Omental fat pad (tissue), 4 donors: Measurements from ENCODE around the gene SEMA4A. TPM values are rescaled to one million over a fixed set of nuclear protein-coding genes. Genes with fewer than 3 reads are reported as not detected.

Source experiments
- ATAC-seq: fragments of 150-250 bp; one replicate; pipeline ENCODE4 v1.9.1; 2016; ENCODE audit warnings: mild to moderate bottlenecking, moderate library complexity; ENCODE audit not compliant: low FRiP score
- DNase-seq: peaks from one replicate; pipeline ENCODE4 v3.0.0-alpha.2; 2019; ENCODE audit warnings: low spot score
- total RNA-seq, 4 donors: library from RNA; depleted of rRNA; stranded (reverse); fragments of >200 nt; gene quantifications; one replicate each; pipeline ENCODE4 v1.1.0, GENCODE V29; 2016
- TF ChIP-seq, protein P1 (sequence below), 3 donors: fragments of 450-650 bp; IDR thresholded peaks; one replicate each; pipeline ENCODE4 v1.5.1; 2016 to 2017; ENCODE audit warnings: antibody characterized with exemption in 3 of 3, mild to moderate bottlenecking in 3 of 3, moderate library complexity in 2 of 3

Gene SEMA4A
- total RNA-seq, 4 donors from 2014 or later: 4.1 to 99.1 (median 24.6) TPM

- no peak for ATAC-seq
- TF ChIP-seq, protein P1, sequence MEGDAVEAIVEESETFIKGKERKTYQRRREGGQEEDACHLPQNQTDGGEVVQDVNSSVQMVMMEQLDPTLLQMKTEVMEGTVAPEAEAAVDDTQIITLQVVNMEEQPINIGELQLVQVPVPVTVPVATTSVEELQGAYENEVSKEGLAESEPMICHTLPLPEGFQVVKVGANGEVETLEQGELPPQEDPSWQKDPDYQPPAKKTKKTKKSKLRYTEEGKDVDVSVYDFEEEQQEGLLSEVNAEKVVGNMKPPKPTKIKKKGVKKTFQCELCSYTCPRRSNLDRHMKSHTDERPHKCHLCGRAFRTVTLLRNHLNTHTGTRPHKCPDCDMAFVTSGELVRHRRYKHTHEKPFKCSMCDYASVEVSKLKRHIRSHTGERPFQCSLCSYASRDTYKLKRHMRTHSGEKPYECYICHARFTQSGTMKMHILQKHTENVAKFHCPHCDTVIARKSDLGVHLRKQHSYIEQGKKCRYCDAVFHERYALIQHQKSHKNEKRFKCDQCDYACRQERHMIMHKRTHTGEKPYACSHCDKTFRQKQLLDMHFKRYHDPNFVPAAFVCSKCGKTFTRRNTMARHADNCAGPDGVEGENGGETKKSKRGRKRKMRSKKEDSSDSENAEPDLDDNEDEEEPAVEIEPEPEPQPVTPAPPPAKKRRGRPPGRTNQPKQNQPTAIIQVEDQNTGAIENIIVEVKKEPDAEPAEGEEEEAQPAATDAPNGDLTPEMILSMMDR (IDR thresholded peaks at IDR 0.05): no peak
- DNase-seq: no peak
Observed at GRCh38 chr1:156198831-156199349, 45.5 kb downstream of the SEMA4A start.

DNA sequence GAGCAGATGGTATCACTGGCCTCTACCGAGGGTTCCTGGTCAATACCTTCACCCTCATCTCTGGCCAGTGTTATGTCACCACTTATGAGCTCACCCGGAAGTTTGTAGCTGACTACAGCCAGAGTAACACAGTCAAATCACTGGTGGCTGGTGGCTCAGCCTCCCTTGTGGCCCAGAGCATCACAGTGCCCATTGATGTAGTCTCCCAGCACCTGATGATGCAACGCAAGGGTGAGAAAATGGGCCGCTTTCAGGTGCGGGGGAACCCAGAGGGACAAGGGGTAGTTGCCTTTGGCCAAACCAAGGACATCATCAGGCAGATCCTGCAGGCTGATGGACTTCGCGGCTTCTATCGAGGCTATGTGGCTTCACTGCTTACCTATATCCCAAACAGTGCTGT lies 46.7 kb downstream of the SEMA4A start:
- no peak for ATAC-seq
- DNase-seq: no peak
- TF ChIP-seq, protein P1 (IDR thresholded peaks at IDR 0.05): no peak

- ATAC-seq (peak; percentile 57), DNase-seq (no peak)
- TF ChIP-seq, protein P1 (IDR thresholded peaks at IDR 0.05): no peak
Observed at GRCh38 chr1:156203331-156203730, 49.9 kb downstream of the SEMA4A start.

DNA sequence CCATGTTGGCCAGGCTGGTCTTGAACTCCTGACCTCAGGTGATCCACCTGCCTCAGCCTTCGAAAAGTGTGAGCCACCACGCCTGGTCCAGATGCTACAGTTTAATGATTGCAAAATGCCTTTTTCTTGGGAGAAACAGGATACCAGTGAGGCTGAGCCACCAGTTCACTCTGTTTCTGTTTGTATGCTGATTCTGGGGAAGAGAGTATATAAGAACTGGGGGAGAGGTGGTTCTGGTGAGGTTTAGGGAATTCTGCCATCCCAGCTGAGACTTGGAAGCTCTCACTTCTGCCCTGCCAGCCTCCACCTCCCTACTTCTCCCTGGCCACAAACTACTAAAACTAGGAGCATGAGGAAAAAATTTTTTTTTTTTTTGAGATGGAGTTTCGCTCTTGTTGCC lies 51.3 kb downstream of the SEMA4A start:
- ATAC-seq (no peak), DNase-seq (no peak)
- TF ChIP-seq, protein P1 (IDR thresholded peaks at IDR 0.05): no peak

- TF ChIP-seq, protein P1 (IDR thresholded peaks at IDR 0.05): no peak
- ATAC-seq (no peak), DNase-seq (no peak)
Observed at GRCh38 chr1:156211243-156211642, 57.9 kb downstream of the SEMA4A start.

- ATAC-seq: no peak
- TF ChIP-seq, protein P1 (IDR thresholded peaks at IDR 0.05): no peak
- no peak for DNase-seq
Observed at GRCh38 chr1:156212130-156212529, 58.7 kb downstream of the SEMA4A start.

- TF ChIP-seq, protein P1 (IDR thresholded peaks at IDR 0.05): no peak
- DNase-seq: peak; percentile 84
- ATAC-seq: peak; percentile 85
Observed at GRCh38 chr1:156212833-156213643, 59.7 kb downstream of the SEMA4A start, which contains the start of gene PMF1. Gene PMF1 (plus strand): TSS chr1:156213007. CDS start chr1:156213016, 9 bp downstream.
